Activated B cell treated with CpG ODN at 0.5 μM for 24 hours (primary cell): ENCODE results near the gene HOXD13. TPM values are rescaled to one million over a fixed set of nuclear protein-coding genes. Genes with fewer than 3 reads are reported as not detected.

ENCODE experiments used
- ATAC-seq: fragments of 200-7000 bp; cut with Tn5 transposase; one replicate; pipeline ENCODE4 v1.10.0; 2021; ENCODE audit warnings: low read depth, mild to moderate bottlenecking, moderate library complexity
- CTCF ChIA-PET: fragments of 350-600 bp; sonication (Branson Sonifier 250); formaldehyde crosslinking; loops from one replicate; lab custom pipeline; 2021; ENCODE audit warnings: antibody characterized with exemption; lab: Charles Lee
- POLR2A ChIA-PET: fragments of 350-600 bp; sonication (Branson Sonifier 250); formaldehyde crosslinking; loops from one replicate; lab custom pipeline; 2021; ENCODE audit warnings: antibody characterized with exemption; lab: Charles Lee
- DNase-seq: peaks from one replicate; pipeline ENCODE4 v3.0.0; 2022
- H3K27ac Mint-ChIP-seq: one replicate; pipeline ENCODE4 v1.8.0; 2020; ENCODE audit warnings: mixed read lengths
- H3K27me3 Mint-ChIP-seq: one replicate; pipeline ENCODE4 v1.8.0; 2021; ENCODE audit warnings: mixed read lengths
- H3K36me3 Mint-ChIP-seq: one replicate; pipeline ENCODE4 v1.8.0; 2021; ENCODE audit warnings: low read depth, mixed read lengths
- H3K4me1 Mint-ChIP-seq: one replicate; pipeline ENCODE4 v1.8.0; 2021; ENCODE audit warnings: mixed read lengths
- H3K4me3 Mint-ChIP-seq: one replicate; pipeline ENCODE4 v1.8.0; 2020; ENCODE audit warnings: mild to moderate bottlenecking, mixed read lengths
- H3K9me3 Mint-ChIP-seq: one replicate; pipeline ENCODE4 v1.8.0; 2020; ENCODE audit warnings: mixed read lengths
- intact Hi-C: fragments of 100-400 bp; cut with micrococcal nuclease; formaldehyde crosslinking; loops from one replicate; pipeline ENCODE4 v1.15.1; 2024
- total RNA-seq: library from RNA; stranded (reverse); gene quantifications from 2 replicates; pipeline ENCODE4 v1.2.3, GENCODE V29; 2022
- TF ChIP-seq, protein P1 (sequence below): fragments of 200-600 bp; IDR thresholded peaks from one replicate; pipeline ENCODE4 v1.8.0; 2022; ENCODE audit warnings: antibody characterized with exemption, mild to moderate bottlenecking

HOXD13 gene
- total RNA-seq, 1 donor from 2014 or later: not detected

- Mint-ChIP-seq H3K27me3 (peaks cover 68% of the 10 kb centered on the region), H3K36me3 (no peaks in the 10 kb centered on the region), H3K27ac (no peak overlapping the region), H3K9me3 (no peaks in the 10 kb centered on the region), H3K4me3 (no peak overlapping the region), H3K4me1 (peaks cover 3% of the 10 kb centered on the region)
- TF ChIP-seq, protein P1, sequence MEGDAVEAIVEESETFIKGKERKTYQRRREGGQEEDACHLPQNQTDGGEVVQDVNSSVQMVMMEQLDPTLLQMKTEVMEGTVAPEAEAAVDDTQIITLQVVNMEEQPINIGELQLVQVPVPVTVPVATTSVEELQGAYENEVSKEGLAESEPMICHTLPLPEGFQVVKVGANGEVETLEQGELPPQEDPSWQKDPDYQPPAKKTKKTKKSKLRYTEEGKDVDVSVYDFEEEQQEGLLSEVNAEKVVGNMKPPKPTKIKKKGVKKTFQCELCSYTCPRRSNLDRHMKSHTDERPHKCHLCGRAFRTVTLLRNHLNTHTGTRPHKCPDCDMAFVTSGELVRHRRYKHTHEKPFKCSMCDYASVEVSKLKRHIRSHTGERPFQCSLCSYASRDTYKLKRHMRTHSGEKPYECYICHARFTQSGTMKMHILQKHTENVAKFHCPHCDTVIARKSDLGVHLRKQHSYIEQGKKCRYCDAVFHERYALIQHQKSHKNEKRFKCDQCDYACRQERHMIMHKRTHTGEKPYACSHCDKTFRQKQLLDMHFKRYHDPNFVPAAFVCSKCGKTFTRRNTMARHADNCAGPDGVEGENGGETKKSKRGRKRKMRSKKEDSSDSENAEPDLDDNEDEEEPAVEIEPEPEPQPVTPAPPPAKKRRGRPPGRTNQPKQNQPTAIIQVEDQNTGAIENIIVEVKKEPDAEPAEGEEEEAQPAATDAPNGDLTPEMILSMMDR: no peak
- DNase-seq: no peak
- CTCF ChIA-PET: no interaction called here
- ATAC-seq: no peak
- intact Hi-C loops: no loop called here
- POLR2A ChIA-PET: no interaction called here
Measured at GRCh38 chr2:176067589-176068418, 24.7 kb upstream of the HOXD13 start.

DNA sequence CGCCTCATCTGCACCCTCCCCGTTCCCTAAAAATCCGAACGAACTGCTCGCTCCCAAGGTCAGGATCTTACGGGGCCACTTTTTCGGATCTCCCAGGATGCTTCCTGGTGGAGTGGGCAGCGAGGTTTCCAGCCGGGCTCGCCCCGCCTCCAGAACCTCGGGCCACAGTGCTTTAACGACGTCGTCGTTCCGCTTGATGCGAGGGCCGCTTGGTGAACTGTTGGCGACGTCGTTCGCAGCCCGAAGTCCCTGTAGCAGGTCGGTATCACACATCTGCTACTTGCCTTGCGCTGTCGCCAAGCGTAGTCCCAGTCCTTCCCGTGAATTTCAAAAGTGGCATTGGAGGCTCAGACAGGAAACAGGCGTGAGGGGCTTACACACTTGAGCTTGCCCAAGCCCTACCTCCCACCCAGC, 24.1 kb upstream of the HOXD13 start:
- Mint-ChIP-seq H3K4me1 (peaks cover 3% of the 10 kb centered on the region), H3K4me3 (no peak overlapping the region), H3K27ac (no peak overlapping the region), H3K27me3 (peaks cover 72% of the 10 kb centered on the region), H3K36me3 (no peaks in the 10 kb centered on the region), H3K9me3 (no peaks in the 10 kb centered on the region)
- DNase-seq: no peak
- ChIA-PET CTCF (no interaction called here), POLR2A (no interaction called here)
- TF ChIP-seq, protein P1: no peak
- ATAC-seq: no peak
- intact Hi-C loops: no loop called here

DNA sequence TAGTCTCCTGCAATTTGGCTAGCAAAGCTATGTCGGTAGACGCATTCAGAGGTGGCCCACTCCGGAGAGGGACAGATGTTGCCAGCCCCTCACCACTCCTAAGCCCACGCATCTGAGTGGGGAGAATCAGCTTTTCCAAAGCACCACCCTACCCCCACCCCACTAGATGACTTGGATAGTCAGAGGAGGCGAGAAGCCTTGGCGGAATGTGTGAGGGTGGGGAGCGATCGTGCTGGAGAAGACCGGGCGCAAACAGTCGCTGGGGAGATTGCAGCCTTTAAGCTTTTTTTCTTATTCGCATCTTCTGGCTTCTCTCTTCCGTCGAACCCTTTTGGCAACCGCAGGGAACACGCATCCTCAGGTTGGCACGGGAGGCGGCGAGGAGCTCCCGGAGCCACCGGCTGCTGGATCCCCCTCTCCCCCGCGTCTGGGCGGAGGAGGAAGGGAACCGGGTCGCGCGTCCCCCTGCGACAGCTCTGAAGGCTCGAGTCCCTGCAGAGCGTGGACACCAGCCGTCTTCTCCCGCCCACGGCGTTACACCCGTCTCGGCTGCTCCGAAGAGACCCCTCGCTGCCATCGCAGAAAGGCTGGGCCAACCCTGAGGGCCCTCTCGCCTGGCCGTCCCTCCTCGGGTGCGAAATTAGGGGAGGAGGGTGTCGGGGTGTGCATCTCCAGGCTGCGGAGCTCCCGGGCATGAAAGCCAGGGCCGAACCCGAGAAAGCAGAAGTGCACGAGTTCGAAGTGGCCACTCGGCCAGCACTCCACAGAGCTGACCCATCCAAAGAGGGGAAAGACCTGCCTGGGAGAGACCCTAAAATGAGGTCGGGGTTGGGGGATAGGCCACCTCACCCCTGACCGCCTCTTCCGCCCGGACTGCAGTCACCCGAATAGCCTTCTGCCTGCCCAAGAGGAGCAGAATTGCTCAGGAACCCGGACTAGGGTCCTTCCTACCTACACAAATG, 20.9 kb upstream of the HOXD13 start:
- peaks cover 78% of the 10 kb centered on the region for H3K27me3 Mint-ChIP-seq
- H3K4me1 Mint-ChIP-seq: peaks cover 3% of the 10 kb centered on the region
- no peaks in the 10 kb centered on the region for H3K36me3 Mint-ChIP-seq
- CTCF ChIA-PET: no interaction called here
- no peak overlapping the region for H3K4me3 Mint-ChIP-seq
- TF ChIP-seq, protein P1: no peak
- H3K27ac Mint-ChIP-seq: no peak overlapping the region
- ATAC-seq: no peak
- no peak for DNase-seq
- H3K9me3 Mint-ChIP-seq: no peaks in the 10 kb centered on the region
- POLR2A ChIA-PET: no interaction called here
- intact Hi-C loops: no loop called here

DNA sequence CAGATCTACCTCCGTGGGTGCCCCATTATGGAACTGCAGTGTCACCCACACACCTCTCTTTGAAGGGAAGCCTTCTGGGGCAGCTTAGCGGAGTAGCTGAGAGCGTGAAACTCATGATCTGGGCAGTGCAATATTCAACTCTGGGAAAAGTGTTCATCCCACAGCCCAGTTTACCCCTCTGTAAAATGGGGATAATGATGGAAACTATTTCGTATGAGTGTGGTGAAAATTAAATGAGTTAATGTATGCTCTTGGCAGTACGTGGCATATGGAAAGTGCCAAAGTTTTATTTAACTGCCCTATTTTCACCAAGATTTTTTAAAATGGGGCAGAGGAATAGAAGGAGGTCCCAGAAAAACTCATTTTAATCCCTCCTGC, 20.2 kb upstream of the HOXD13 start:
- Mint-ChIP-seq H3K9me3 (no peaks in the 10 kb centered on the region), H3K27me3 (peaks cover 79% of the 10 kb centered on the region), H3K4me3 (no peak overlapping the region), H3K4me1 (peaks cover 3% of the 10 kb centered on the region), H3K36me3 (no peaks in the 10 kb centered on the region), H3K27ac (no peak overlapping the region)
- ATAC-seq: no peak
- intact Hi-C loops: no loop called here
- ChIA-PET POLR2A (no interaction called here), CTCF (no interaction called here)
- TF ChIP-seq, protein P1: no peak
- no peak for DNase-seq
